ENCODE data around the gene ALDH1A1. TPM values are rescaled to one million over a fixed set of nuclear protein-coding genes. Genes with fewer than 3 reads are reported as not detected.

Gene ALDH1A1
- total RNA-seq: 100 to 1,000 TPM; 184 to 561 (median 251) TPM

DNA sequence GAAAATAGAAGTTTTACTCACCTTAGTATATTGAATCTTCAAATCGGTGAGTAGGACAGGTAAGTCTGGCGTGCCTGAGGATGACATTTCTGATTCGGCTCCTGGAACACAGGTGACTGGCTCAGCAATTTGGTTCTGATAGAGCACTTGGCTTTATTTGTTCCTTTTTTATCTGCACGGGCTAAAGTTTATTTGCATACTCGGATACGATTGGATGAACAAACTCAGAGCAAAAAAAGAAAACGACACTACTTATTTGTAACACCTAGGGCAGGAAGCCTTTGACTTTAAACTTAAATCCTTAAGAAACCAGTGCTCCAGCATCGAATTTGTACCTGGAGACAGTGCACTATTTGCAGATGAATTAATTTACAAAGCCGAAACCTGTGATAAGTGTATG lies at the start of gene ALDH1A1:
Gene ALDH1A1 (minus strand): TSS at position 140 of the 400 bp plus-strand sequence. CDS start 53 bp downstream, at position 87.
- Histone ChIP-seq H3K9me3 (no peaks in the 10 kb centered on the region), H3K27me3 (no peaks in the 10 kb centered on the region), H3K4me1 (peaks cover 0 to 20% (median 0%) of the 10 kb centered on the region in 4 donors), H3K36me3 (no peaks in the 10 kb centered on the region), H3K4me3 (peak within 1 kb of the TSS in 3 of 4 donors; percentile 22 to 55 (median 52)), H3K27ac (peak within 1 kb of the TSS in 3 of 4 donors; percentile 54 to 78 (median 61))
- TF ChIP-seq, protein P1, sequence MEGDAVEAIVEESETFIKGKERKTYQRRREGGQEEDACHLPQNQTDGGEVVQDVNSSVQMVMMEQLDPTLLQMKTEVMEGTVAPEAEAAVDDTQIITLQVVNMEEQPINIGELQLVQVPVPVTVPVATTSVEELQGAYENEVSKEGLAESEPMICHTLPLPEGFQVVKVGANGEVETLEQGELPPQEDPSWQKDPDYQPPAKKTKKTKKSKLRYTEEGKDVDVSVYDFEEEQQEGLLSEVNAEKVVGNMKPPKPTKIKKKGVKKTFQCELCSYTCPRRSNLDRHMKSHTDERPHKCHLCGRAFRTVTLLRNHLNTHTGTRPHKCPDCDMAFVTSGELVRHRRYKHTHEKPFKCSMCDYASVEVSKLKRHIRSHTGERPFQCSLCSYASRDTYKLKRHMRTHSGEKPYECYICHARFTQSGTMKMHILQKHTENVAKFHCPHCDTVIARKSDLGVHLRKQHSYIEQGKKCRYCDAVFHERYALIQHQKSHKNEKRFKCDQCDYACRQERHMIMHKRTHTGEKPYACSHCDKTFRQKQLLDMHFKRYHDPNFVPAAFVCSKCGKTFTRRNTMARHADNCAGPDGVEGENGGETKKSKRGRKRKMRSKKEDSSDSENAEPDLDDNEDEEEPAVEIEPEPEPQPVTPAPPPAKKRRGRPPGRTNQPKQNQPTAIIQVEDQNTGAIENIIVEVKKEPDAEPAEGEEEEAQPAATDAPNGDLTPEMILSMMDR (IDR thresholded peaks at IDR 0.05): no peak
- TF ChIP-seq POLR2A (IDR thresholded peaks at IDR 0.05): peak; percentile 80 to 84
- peak in 1 of 3 donors; percentile 63 for DNase-seq

DNA sequence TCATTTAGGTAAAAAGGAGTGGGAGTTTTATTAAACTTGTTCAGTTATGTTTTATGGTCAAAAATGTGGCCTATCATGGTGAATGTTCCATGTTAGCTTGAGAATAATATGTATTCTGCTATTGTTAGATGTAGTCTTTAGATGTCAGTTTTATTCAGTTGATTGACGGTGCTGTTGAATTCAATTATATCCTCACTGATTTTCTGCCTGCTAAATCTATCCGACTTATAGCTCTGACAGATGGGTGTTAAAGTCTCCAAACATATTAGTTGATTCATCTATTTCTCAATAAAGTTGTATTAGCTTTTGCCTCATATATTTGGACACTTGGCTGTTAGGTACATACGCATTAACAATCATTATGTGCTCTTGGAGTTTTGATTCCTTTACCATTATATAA lies 49.0 kb upstream of the ALDH1A1 start:
- Histone ChIP-seq H3K4me3 (no peak overlapping the region), H3K9me3 (no peaks in the 10 kb centered on the region), H3K27me3 (no peaks in the 10 kb centered on the region), H3K36me3 (no peaks in the 10 kb centered on the region), H3K4me1 (no peaks in the 10 kb centered on the region), H3K27ac (no peak overlapping the region)
- TF ChIP-seq, protein P1 (IDR thresholded peaks at IDR 0.05): no peak
- no peak for TF ChIP-seq POLR2A (IDR thresholded peaks at IDR 0.05)
- DNase-seq: no peak

DNA sequence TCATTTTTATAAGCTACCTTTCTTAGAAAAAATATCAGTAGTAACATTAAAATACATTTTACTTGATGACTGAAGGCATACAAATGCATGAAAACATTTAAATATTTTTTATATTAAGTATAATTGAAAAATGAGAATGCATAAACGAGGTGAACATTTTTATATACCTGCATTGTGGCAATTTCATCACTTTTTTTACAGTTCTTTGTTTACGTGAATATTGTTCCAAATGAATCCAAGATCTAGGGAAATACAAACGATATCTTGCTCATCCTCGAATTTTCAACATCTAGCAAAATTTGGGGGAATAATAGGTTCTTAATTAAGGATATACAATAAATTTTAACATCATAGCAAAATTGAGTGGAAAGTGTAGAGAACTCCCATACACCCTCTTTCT lies 45.5 kb upstream of the ALDH1A1 start:
- no peak overlapping the region for H3K4me3 ChIP-seq
- H3K27ac ChIP-seq: no peak overlapping the region
- H3K9me3 ChIP-seq: no peaks in the 10 kb centered on the region
- TF ChIP-seq POLR2A (IDR thresholded peaks at IDR 0.05): no peak
- TF ChIP-seq, protein P1 (IDR thresholded peaks at IDR 0.05): no peak
- H3K4me1 ChIP-seq: no peaks in the 10 kb centered on the region
- DNase-seq: no peak
- no peaks in the 10 kb centered on the region for H3K27me3 ChIP-seq
- no peaks in the 10 kb centered on the region for H3K36me3 ChIP-seq

DNA sequence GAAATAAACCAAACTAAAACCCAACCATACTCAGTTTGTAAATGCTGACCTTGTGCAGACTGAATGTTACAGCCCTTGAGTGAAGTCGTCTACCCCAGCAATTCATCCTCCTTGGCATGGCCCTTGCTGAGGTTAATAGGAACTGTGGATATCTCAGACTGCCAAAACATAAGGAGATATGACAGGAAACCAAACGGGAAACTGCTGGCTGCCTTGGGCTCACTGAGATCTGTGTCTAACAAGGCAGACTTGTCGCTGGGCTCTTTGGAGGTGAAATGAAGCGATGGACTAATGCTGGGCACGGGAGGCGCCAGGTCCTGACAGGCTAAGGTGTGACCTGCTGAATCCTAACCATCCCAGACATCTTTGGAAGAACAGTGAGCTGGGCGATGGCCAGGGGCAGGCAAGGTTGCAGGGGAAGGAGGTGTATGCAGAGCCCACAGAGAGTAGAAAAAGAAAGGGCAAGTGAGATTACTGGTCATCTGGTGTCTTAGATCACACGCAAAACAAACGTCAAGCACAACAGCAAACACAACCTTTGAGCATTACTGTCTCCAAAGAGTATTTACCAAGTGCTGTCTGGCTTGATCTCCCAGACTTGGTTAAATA lies 44.6 kb upstream of the ALDH1A1 start:
- H3K4me3 ChIP-seq: no peak overlapping the region
- TF ChIP-seq, protein P1 (IDR thresholded peaks at IDR 0.05): no peak
- TF ChIP-seq POLR2A (IDR thresholded peaks at IDR 0.05): no peak

DNA sequence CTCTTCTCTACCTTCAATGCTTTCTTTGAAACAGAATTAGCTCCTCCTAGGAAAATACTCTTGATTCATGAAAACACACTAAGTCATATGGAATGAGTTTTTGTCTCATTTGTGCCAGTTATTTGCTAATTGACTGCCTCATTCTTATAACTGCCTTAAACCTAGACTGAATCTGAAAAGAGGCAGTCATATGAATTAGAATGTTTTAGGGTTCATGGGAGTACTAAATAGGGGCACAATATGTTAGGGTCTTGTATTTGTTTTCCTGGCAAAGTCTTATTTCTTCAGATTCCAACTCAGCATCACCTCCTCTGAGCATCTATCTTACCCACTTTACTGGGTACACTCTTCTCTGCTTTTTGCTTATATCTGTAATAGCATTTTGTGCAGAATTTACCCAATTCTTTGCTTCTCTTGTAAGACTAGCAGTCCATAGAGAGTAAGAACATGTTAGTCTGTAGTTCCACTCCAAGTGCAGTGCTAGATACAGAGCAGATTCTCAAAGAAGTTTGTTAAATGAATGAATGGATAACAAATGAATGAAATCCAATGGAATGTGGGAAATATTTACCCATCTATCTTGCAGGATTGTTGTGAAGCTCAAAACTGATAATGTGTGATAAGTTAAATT lies 43.9 kb upstream of the ALDH1A1 start:
- Histone ChIP-seq H3K36me3 (no peaks in the 10 kb centered on the region), H3K27me3 (no peaks in the 10 kb centered on the region), H3K4me1 (no peaks in the 10 kb centered on the region), H3K4me3 (no peak overlapping the region), H3K27ac (no peak overlapping the region), H3K9me3 (no peaks in the 10 kb centered on the region)
- no peak for TF ChIP-seq POLR2A (IDR thresholded peaks at IDR 0.05)
- TF ChIP-seq, protein P1 (IDR thresholded peaks at IDR 0.05): no peak
- DNase-seq: no peak

More for the DNA sequence above, 44.6 kb upstream of the ALDH1A1 start:
- Histone ChIP-seq H3K4me1 (no peaks in the 10 kb centered on the region), H3K9me3 (no peaks in the 10 kb centered on the region), H3K27me3 (no peaks in the 10 kb centered on the region), H3K36me3 (no peaks in the 10 kb centered on the region), H3K27ac (no peak overlapping the region)
- DNase-seq: peak in 1 of 3 donors; percentile 54

Measured in Peyer's patch (tissue), 4 donors.